ENCODE data around the gene SLC25A2.

Gene SLC25A2

DNA sequence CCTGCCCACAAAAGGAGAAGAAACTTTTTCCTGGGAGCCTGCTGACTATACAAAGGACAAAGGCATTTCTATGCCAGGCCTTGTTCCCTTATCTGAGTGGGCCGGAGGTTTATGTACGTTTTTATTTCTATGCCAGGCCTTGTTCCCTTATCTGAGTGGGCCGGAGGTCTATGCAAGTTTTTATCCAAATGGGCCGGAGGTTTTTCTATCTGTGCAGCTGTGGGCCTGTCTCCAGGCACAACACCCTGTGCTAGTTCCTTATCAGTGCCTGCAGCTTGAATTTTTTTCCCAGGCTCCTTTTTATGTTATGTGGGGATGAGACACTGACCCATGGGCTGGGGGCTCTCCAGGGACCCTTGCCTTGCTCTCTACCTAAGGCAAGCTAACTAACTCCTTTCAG lies 5.5 kb downstream of the SLC25A2 start:
- no peaks in the 10 kb centered on the region for H3K27me3 ChIP-seq (ENCODE audit: control insufficient read depth, low read length)
- no peak overlapping the region for H3K4me3 ChIP-seq (ENCODE audit: low read length)
- TF ChIP-seq EZH2phosphoT487 (IDR thresholded peaks at IDR 0.05; ENCODE audit: borderline replicate concordance, low read length) = no peak
- TF ChIP-seq, protein P1, sequence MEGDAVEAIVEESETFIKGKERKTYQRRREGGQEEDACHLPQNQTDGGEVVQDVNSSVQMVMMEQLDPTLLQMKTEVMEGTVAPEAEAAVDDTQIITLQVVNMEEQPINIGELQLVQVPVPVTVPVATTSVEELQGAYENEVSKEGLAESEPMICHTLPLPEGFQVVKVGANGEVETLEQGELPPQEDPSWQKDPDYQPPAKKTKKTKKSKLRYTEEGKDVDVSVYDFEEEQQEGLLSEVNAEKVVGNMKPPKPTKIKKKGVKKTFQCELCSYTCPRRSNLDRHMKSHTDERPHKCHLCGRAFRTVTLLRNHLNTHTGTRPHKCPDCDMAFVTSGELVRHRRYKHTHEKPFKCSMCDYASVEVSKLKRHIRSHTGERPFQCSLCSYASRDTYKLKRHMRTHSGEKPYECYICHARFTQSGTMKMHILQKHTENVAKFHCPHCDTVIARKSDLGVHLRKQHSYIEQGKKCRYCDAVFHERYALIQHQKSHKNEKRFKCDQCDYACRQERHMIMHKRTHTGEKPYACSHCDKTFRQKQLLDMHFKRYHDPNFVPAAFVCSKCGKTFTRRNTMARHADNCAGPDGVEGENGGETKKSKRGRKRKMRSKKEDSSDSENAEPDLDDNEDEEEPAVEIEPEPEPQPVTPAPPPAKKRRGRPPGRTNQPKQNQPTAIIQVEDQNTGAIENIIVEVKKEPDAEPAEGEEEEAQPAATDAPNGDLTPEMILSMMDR (IDR thresholded peaks at IDR 0.05; ENCODE audit: low read depth, low read length, poor library complexity, severe bottlenecking) = no peak

DNA sequence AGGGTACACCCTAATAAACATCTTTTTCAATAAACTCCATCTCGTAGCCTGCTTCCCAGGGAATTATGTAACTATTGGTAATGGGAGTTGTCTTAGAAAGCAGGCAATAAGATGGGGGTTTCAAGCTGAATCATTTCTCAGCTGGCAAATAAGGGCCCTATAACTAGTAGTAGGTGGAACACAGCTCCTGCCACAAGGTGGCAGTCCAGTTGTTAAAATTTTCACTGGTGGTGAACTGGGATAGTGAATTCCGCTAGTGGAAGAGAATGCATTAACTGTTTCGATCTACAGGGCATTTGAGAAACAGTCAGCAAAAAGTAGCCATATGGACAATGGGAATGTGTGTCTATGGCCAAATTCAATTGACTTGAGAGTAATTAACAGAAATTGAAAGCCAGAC lies 30.9 kb downstream of the SLC25A2 start:
- Histone ChIP-seq H3F3A (ENCODE audit: control insufficient read depth, insufficient read depth) (no peaks in the 10 kb centered on the region), H3K4me3 (ENCODE audit: low read length) (no peak overlapping the region), H3K27me3 (ENCODE audit: control insufficient read depth, low read length) (no peaks in the 10 kb centered on the region), H3K9me2 (replicated peaks; ENCODE audit: control insufficient read depth, low read length) (no peaks in the 10 kb centered on the region), H3K9me3 (ENCODE audit: control insufficient read depth, insufficient read depth, low read length) (peaks cover 9% of the 10 kb centered on the region; the same call in 1 of the 2 replicates), H3K27ac (ENCODE audit: low read depth, low read length) (no peak overlapping the region), H3K4me2 (ENCODE audit: low read length) (no peak overlapping the region), H3K79me2 (ENCODE audit: control insufficient read depth, low read length) (no peaks in the 10 kb centered on the region), H4K20me1 (ENCODE audit: control insufficient read depth, insufficient read depth, low read depth, low read length) (no peaks in the 10 kb centered on the region), H3K36me3 (ENCODE audit: control insufficient read depth, low read length) (no peaks in the 10 kb centered on the region), H3K4me1 (ENCODE audit: control insufficient read depth, low read length) (no peaks in the 10 kb centered on the region)
- no peak for TF ChIP-seq EZH2phosphoT487 (IDR thresholded peaks at IDR 0.05; ENCODE audit: borderline replicate concordance, low read length)
- TF ChIP-seq, protein P1 (IDR thresholded peaks at IDR 0.05; ENCODE audit: low read depth, low read length, poor library complexity, severe bottlenecking) = peak; percentile 60

More for the DNA sequence above, 5.5 kb downstream of the SLC25A2 start:
- H3K4me2 ChIP-seq (ENCODE audit: low read length) = no peak overlapping the region
- no peaks in the 10 kb centered on the region for H3K36me3 ChIP-seq (ENCODE audit: control insufficient read depth, low read length)
- H3K4me1 ChIP-seq (ENCODE audit: control insufficient read depth, low read length) = no peaks in the 10 kb centered on the region
- no peaks in the 10 kb centered on the region; the same call in 1 of the 2 replicates for H3K9me3 ChIP-seq (ENCODE audit: control insufficient read depth, insufficient read depth, low read length)
- H3K9me2 ChIP-seq (replicated peaks; ENCODE audit: control insufficient read depth, low read length) = no peaks in the 10 kb centered on the region
- H4K20me1 ChIP-seq (ENCODE audit: control insufficient read depth, insufficient read depth, low read depth, low read length) = no peaks in the 10 kb centered on the region
- H3K27ac ChIP-seq (ENCODE audit: low read depth, low read length) = no peak overlapping the region
- no peaks in the 10 kb centered on the region for H3F3A ChIP-seq (ENCODE audit: control insufficient read depth, insufficient read depth)
- H3K79me2 ChIP-seq (ENCODE audit: control insufficient read depth, low read length) = no peaks in the 10 kb centered on the region

DNA sequence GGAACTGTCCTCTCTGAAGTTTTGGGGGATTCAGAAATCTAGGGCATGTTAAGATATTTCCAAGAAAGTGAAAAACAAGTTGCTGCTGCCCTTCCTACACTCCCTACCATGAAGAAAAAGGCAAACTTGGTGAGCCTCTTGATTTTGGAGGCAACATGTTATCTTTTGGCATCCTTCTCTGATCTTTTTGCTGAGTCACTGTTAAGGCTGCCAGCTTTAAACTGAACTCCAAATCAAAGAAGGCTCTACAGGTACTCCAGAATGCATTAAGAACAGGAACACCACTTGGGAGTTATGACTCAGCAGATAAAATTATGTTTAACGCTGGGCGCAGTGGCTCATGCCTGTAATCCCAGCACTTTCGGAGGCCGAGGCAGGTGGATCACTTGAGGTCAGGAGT lies 34.7 kb downstream of the SLC25A2 start:
- TF ChIP-seq, protein P1 (IDR thresholded peaks at IDR 0.05; ENCODE audit: low read depth, low read length, poor library complexity, severe bottlenecking) = no peak
- TF ChIP-seq EZH2phosphoT487 (IDR thresholded peaks at IDR 0.05; ENCODE audit: borderline replicate concordance, low read length) = no peak
- Histone ChIP-seq H3F3A (ENCODE audit: control insufficient read depth, insufficient read depth) (no peaks in the 10 kb centered on the region), H3K79me2 (ENCODE audit: control insufficient read depth, low read length) (no peaks in the 10 kb centered on the region), H3K4me3 (ENCODE audit: low read length) (no peak overlapping the region), H3K4me2 (ENCODE audit: low read length) (no peak overlapping the region), H3K9me2 (replicated peaks; ENCODE audit: control insufficient read depth, low read length) (no peaks in the 10 kb centered on the region), H4K20me1 (ENCODE audit: control insufficient read depth, insufficient read depth, low read depth, low read length) (no peaks in the 10 kb centered on the region), H3K4me1 (ENCODE audit: control insufficient read depth, low read length) (no peaks in the 10 kb centered on the region), H3K9me3 (ENCODE audit: control insufficient read depth, insufficient read depth, low read length) (peaks cover 21% of the 10 kb centered on the region; the same call in 1 of the 2 replicates), H3K27ac (ENCODE audit: low read depth, low read length) (no peak overlapping the region), H3K36me3 (ENCODE audit: control insufficient read depth, low read length) (no peaks in the 10 kb centered on the region), H3K27me3 (ENCODE audit: control insufficient read depth, low read length) (no peaks in the 10 kb centered on the region)

DNA sequence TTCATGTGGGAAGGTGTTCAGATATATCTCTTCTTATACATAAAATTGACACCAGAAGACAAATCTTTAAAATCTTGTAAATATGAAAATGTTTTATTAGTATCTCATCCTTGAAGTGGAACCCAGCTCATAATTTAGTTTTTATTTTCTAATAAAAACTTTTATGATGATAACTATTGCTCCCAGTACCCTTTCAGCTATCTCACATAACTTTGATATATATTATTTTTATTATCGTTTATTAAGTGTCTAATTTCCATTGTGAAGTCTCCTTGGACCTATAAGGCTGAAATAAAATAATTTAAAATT lies 42.7 kb downstream of the SLC25A2 start:
- Histone ChIP-seq H3K9me3 (ENCODE audit: control insufficient read depth, insufficient read depth, low read length) (peaks cover 36% of the 10 kb centered on the region), H3K4me1 (ENCODE audit: control insufficient read depth, low read length) (no peaks in the 10 kb centered on the region), H3K79me2 (ENCODE audit: control insufficient read depth, low read length) (no peaks in the 10 kb centered on the region), H3K4me2 (ENCODE audit: low read length) (no peak overlapping the region), H3K27me3 (ENCODE audit: control insufficient read depth, low read length) (no peaks in the 10 kb centered on the region), H3K4me3 (ENCODE audit: low read length) (no peak overlapping the region), H3K36me3 (ENCODE audit: control insufficient read depth, low read length) (no peaks in the 10 kb centered on the region), H3K27ac (ENCODE audit: low read depth, low read length) (no peak overlapping the region), H3F3A (ENCODE audit: control insufficient read depth, insufficient read depth) (no peaks in the 10 kb centered on the region), H4K20me1 (ENCODE audit: control insufficient read depth, insufficient read depth, low read depth, low read length) (no peaks in the 10 kb centered on the region), H3K9me2 (replicated peaks; ENCODE audit: control insufficient read depth, low read length) (no peaks in the 10 kb centered on the region)
- TF ChIP-seq, protein P1 (IDR thresholded peaks at IDR 0.05; ENCODE audit: low read depth, low read length, poor library complexity, severe bottlenecking) = no peak
- TF ChIP-seq EZH2phosphoT487 (IDR thresholded peaks at IDR 0.05; ENCODE audit: borderline replicate concordance, low read length) = no peak

Measured in DOHH2 (cell line).